Measurements from ENCODE around the gene SLC38A5. TPM values are rescaled to one million over a fixed set of nuclear protein-coding genes. Genes with fewer than 3 reads are reported as not detected.

SLC38A5 gene
- total and polyA plus RNA-seq, 2 donors (not counting 1 experiment from before 2014, with no cell fraction given) = 8.3 to 21.5 TPM

- no peaks in the 10 kb centered on the region for H3K4me1 ChIP-seq (ENCODE audit: control insufficient read depth, extremely low read depth, insufficient read depth, low read length)
- no peaks in the 10 kb centered on the region for H3K27me3 ChIP-seq (ENCODE audit: control insufficient read depth, insufficient read depth, low read length)
- no peaks in the 10 kb centered on the region for H3K9me3 ChIP-seq (ENCODE audit: control insufficient read depth, insufficient read depth, low read depth, low read length)
- H2AFZ ChIP-seq (ENCODE audit: low read length) = no peak overlapping the region
- peaks cover 10% of the 10 kb centered on the region for H3K79me2 ChIP-seq (ENCODE audit: control insufficient read depth, insufficient read depth, low read length)
- H3K36me3 ChIP-seq (ENCODE audit: control insufficient read depth, insufficient read depth, low read length) = no peaks in the 10 kb centered on the region
- H3K9ac ChIP-seq (ENCODE audit: insufficient read depth, low read length) = no peak overlapping the region
- H3K4me2 ChIP-seq (ENCODE audit: extremely low read depth, insufficient read depth, low read length) = no peak overlapping the region
- H3K4me3 ChIP-seq (replicated peaks in 1 of 4; ENCODE audit: control extremely low read depth in 1 of 4, insufficient read depth in 1 of 4, low read depth in 3 of 4, low read length in 4 of 4) = no peak overlapping the region
- TF ChIP-seq EZH2 (IDR thresholded peaks at IDR 0.05; ENCODE audit: low read length, missing control alignments) (no peak), CTCF (conservative IDR thresholded peaks at IDR 0.05 in 1 of 2, IDR thresholded peaks at IDR 0.05 in 1 of 2; ENCODE audit: low read depth in 1 of 2, low read length in 2 of 2) (no peak)
- no peaks in the 10 kb centered on the region for H4K20me1 ChIP-seq (ENCODE audit: control insufficient read depth, extremely low read depth, insufficient read depth, low read length)
- no peak for DNase-seq (ENCODE audit: low read depth in 2 of 2)
- no peak overlapping the region for H3K27ac ChIP-seq (ENCODE audit: insufficient read depth, low read length)
These were observed 12.5 kb upstream of the SLC38A5 start for GRCh38 chrX:48482526-48482925.

DNA sequence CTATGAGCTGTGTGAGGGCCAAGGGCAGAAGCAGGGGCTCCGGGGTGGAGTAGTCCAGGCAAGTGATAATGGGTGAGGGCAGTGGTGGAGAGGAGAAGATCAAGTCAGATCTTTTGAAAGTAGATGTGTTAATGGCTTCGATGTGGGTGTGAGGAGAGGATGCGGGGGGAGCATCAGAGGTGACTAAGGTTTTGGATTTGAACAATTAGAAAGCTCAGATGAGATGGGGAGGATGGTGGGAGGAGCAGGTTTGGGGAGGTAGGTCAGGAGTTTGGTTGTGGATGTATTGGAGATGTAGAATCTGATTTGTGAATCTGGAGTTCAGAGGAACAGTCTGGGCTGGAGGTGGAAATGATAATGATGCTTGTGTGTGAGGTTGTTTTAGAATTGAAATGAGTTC lies 10.5 kb upstream of the SLC38A5 start:
- no peak overlapping the region for H3K4me3 ChIP-seq (replicated peaks in 1 of 4; ENCODE audit: control extremely low read depth in 1 of 4, insufficient read depth in 1 of 4, low read depth in 3 of 4, low read length in 4 of 4)

DNA sequence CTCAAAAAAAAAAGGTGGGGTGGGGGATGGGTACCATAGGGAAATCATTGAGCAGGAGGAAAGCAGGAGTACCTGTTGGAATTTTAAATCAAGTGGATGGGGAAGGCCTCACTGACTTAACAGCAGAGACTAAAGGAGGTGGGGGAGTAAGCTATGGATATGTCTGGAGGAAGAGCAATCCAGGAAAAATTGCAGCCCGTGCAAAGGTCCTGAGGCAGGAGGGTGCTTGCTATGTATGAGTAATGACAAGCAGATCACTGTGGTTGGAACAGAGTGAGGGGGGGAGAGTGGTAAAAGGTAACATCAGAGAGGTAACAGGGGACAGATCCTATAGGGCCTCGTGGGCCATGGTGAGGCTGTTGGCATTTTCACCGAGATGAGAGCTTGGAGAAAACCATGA lies 10.1 kb upstream of the SLC38A5 start:
- TF ChIP-seq CTCF (conservative IDR thresholded peaks at IDR 0.05 in 1 of 2, IDR thresholded peaks at IDR 0.05 in 1 of 2; ENCODE audit: low read depth in 1 of 2, low read length in 2 of 2) = no peak
- no peak for TF ChIP-seq EZH2 (IDR thresholded peaks at IDR 0.05; ENCODE audit: low read length, missing control alignments)
- Histone ChIP-seq H4K20me1 (ENCODE audit: control insufficient read depth, extremely low read depth, insufficient read depth, low read length) (no peaks in the 10 kb centered on the region), H3K27me3 (ENCODE audit: control insufficient read depth, insufficient read depth, low read length) (no peaks in the 10 kb centered on the region), H3K4me2 (ENCODE audit: extremely low read depth, insufficient read depth, low read length) (no peak overlapping the region), H3K9ac (ENCODE audit: insufficient read depth, low read length) (no peak overlapping the region), H3K27ac (ENCODE audit: insufficient read depth, low read length) (no peak overlapping the region), H2AFZ (ENCODE audit: low read length) (no peak overlapping the region), H3K36me3 (ENCODE audit: control insufficient read depth, insufficient read depth, low read length) (no peaks in the 10 kb centered on the region), H3K9me3 (ENCODE audit: control insufficient read depth, insufficient read depth, low read depth, low read length) (no peaks in the 10 kb centered on the region), H3K4me1 (ENCODE audit: control insufficient read depth, extremely low read depth, insufficient read depth, low read length) (no peaks in the 10 kb centered on the region), H3K79me2 (ENCODE audit: control insufficient read depth, insufficient read depth, low read length) (peaks cover 24% of the 10 kb centered on the region), H3K4me3 (replicated peaks in 1 of 4; ENCODE audit: control extremely low read depth in 1 of 4, insufficient read depth in 1 of 4, low read depth in 3 of 4, low read length in 4 of 4) (no peak overlapping the region)
- DNase-seq (ENCODE audit: low read depth in 2 of 2) = no peak

More for the DNA sequence above, 10.5 kb upstream of the SLC38A5 start:
- DNase-seq (ENCODE audit: low read depth in 2 of 2) = no peak
- Histone ChIP-seq H3K27me3 (ENCODE audit: control insufficient read depth, insufficient read depth, low read length) (no peaks in the 10 kb centered on the region), H3K4me2 (ENCODE audit: extremely low read depth, insufficient read depth, low read length) (no peak overlapping the region), H4K20me1 (ENCODE audit: control insufficient read depth, extremely low read depth, insufficient read depth, low read length) (no peaks in the 10 kb centered on the region), H3K4me1 (ENCODE audit: control insufficient read depth, extremely low read depth, insufficient read depth, low read length) (no peaks in the 10 kb centered on the region), H3K9ac (ENCODE audit: insufficient read depth, low read length) (no peak overlapping the region), H3K27ac (ENCODE audit: insufficient read depth, low read length) (no peak overlapping the region), H3K36me3 (ENCODE audit: control insufficient read depth, insufficient read depth, low read length) (no peaks in the 10 kb centered on the region), H3K9me3 (ENCODE audit: control insufficient read depth, insufficient read depth, low read depth, low read length) (no peaks in the 10 kb centered on the region), H2AFZ (ENCODE audit: low read length) (no peak overlapping the region), H3K79me2 (ENCODE audit: control insufficient read depth, insufficient read depth, low read length) (peaks cover 24% of the 10 kb centered on the region)
- TF ChIP-seq EZH2 (IDR thresholded peaks at IDR 0.05; ENCODE audit: low read length, missing control alignments) = no peak
